PC-9 (cell line): ENCODE data around the gene TEAD2. TPM values are rescaled to one million over a fixed set of nuclear protein-coding genes. Genes with fewer than 3 reads are reported as not detected.

Experiments
- BruUV-seq: library from RNA; stranded (reverse); fragments of 400-500 nt; replicated peaks from 2 replicates; lab custom pipeline; 2021; lab: Mats Ljungman, UMichigan
- CTCF ChIA-PET: fragments of 300-600 bp; sonication (Branson Sonifier 250); formaldehyde crosslinking; loops from one replicate; lab custom pipeline; 2022; ENCODE audit warnings: antibody characterized with exemption; lab: Charles Lee
- POLR2A ChIA-PET: fragments of 300-600 bp; sonication (Branson Sonifier 250); formaldehyde crosslinking; loops from one replicate; lab custom pipeline; 2022; ENCODE audit warnings: antibody characterized with exemption; ENCODE audit not compliant: unreplicated experiment; lab: Charles Lee
- DNase-seq, 2 experiments: peaks; one replicate each; pipeline versions ENCODE4 v3.0.0 to v3.0.0-alpha.2; 2015 to 2022; ENCODE audit warnings: mixed read lengths in 1 of 2
- H2AFZ ChIP-seq: fragments of 200-600 bp; sonication (generic); 2 replicates; pipeline ENCODE4 v1.8.1; 2017; ENCODE audit warnings: antibody characterized with exemption
- H3F3A ChIP-seq: fragments of 200-600 bp; sonication (generic); 2 replicates; pipeline ENCODE4 v1.8.1; 2017; ENCODE audit warnings: antibody characterized with exemption, mild to moderate bottlenecking, low read depth; ENCODE audit not compliant: insufficient read depth
- H3K27ac ChIP-seq: fragments of 200-600 bp; sonication (generic); 2 replicates; pipeline ENCODE4 v1.6.1; 2016; ENCODE audit warnings: mixed run types
- H3K27me3 ChIP-seq: fragments of 200-600 bp; sonication (generic); 2 replicates; pipeline ENCODE4 v1.6.1; 2016; ENCODE audit warnings: low read depth, mixed run types; ENCODE audit not compliant: insufficient read depth
- H3K36me3 ChIP-seq: fragments of 200-600 bp; sonication (generic); 2 replicates; pipeline ENCODE4 v1.6.1; 2016; ENCODE audit warnings: low read depth, mixed run types
- H3K4me1 ChIP-seq: fragments of 200-600 bp; sonication (generic); replicated peaks from 2 replicates; pipeline ENCODE4 v1.6.1; 2016; ENCODE audit warnings: mixed run types; ENCODE audit not compliant: insufficient read depth
- H3K4me2 ChIP-seq: fragments of 200-600 bp; sonication (generic); 2 replicates; pipeline ENCODE4 v1.6.1; 2017; ENCODE audit warnings: mixed run types
- H3K4me3 ChIP-seq: fragments of 200-600 bp; sonication (generic); 2 replicates; pipeline ENCODE4 v1.6.1; 2016; ENCODE audit warnings: mixed run types
- H3K79me2 ChIP-seq: fragments of 200-600 bp; sonication (generic); 2 replicates; pipeline ENCODE4 v1.6.1; 2017; ENCODE audit warnings: low read depth, mixed run types
- H3K9me2 ChIP-seq: fragments of 200-600 bp; sonication (generic); 2 replicates; pipeline ENCODE4 v1.8.1; 2017; ENCODE audit warnings: mild to moderate bottlenecking; ENCODE audit not compliant: insufficient read depth
- H3K9me3 ChIP-seq: fragments of 200-600 bp; sonication (generic); 2 replicates; pipeline ENCODE4 v1.8.1; 2016; ENCODE audit warnings: low read depth; ENCODE audit not compliant: insufficient read depth
- H4K20me1 ChIP-seq: fragments of 200-600 bp; sonication (generic); 2 replicates; pipeline ENCODE4 v1.8.1; 2017; ENCODE audit not compliant: insufficient read depth
- EZH2 ChIP-seq: fragments of 200-600 bp; sonication (generic); IDR thresholded peaks from 2 replicates; pipeline ENCODE4 v1.8.0; 2017; ENCODE audit warnings: antibody characterized with exemption, low read depth
- intact Hi-C: fragments of 100-400 bp; cut with micrococcal nuclease; formaldehyde crosslinking; loops from one replicate; pipeline ENCODE4 v1.10.0; 2022; ENCODE audit not compliant: unreplicated experiment
- total RNA-seq: library from RNA; stranded (reverse); gene quantifications from 2 replicates; pipeline ENCODE4 v1.2.3, GENCODE V29; 2021
- TF ChIP-seq, protein P1 (sequence below): fragments of 200-600 bp; sonication (generic); conservative IDR thresholded peaks from 2 replicates; pipeline ENCODE4 v1.6.1; 2017; ENCODE audit warnings: mixed run types, antibody characterized with exemption, mild to moderate bottlenecking, moderate library complexity

TEAD2 gene
- total RNA-seq, 1 experiment from 2014 or later: 55.6 TPM

DNA sequence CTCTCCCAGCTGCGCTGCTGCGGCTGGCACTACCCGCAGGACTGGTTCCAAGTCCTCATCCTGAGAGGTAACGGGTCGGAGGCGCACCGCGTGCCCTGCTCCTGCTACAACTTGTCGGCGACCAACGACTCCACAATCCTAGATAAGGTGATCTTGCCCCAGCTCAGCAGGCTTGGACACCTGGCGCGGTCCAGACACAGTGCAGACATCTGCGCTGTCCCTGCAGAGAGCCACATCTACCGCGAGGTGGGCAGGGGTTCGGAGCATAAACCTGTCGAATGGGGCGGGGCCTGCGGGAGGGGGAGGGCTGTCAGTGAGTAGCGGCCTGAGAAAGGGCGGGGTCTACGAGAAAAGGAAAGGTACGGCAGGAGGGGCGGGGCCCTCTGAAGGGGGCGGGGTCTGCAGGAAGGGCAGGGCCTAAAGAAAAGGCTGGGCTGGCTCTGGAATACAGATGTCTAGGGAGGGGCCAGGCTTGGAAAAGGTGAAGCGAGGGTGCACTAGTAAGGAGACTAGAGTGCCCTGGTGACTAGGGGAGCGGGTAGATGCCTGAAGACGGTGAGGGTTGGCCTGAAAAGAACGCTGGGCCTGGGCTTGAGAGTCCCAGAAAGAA lies 23.4 kb downstream of the TEAD2 start:
- intact Hi-C loops: loop anchor here (2.0 kb wide), 1 partner anchor 24 kb away; the partner anchor contains the start of genes DKKL1 and TEAD2
- ChIA-PET CTCF (interaction anchor here (0.6 to 1.3 kb wide), 3 partner anchors 11 to 529 kb away, joined by 3 to 13 read pairs (median 4); partner anchors contain the start of gene TEAD2), POLR2A (interaction anchor here (0.5 to 0.6 kb wide), 3 partner anchors 113 to 333 kb away, joined by 3 to 4 read pairs (median 3); partner anchors contain the start of gene PIH1D1)
- no TSS peak for BruUV-seq
- no peaks in the 10 kb centered on the region for H3K4me1 ChIP-seq
- peak overlapping the region; percentile 22 for H3K4me2 ChIP-seq
- H3K27me3 ChIP-seq: no peaks in the 10 kb centered on the region
- H4K20me1 ChIP-seq: no peaks in the 10 kb centered on the region
- TF ChIP-seq EZH2: no peak
- TF ChIP-seq, protein P1, sequence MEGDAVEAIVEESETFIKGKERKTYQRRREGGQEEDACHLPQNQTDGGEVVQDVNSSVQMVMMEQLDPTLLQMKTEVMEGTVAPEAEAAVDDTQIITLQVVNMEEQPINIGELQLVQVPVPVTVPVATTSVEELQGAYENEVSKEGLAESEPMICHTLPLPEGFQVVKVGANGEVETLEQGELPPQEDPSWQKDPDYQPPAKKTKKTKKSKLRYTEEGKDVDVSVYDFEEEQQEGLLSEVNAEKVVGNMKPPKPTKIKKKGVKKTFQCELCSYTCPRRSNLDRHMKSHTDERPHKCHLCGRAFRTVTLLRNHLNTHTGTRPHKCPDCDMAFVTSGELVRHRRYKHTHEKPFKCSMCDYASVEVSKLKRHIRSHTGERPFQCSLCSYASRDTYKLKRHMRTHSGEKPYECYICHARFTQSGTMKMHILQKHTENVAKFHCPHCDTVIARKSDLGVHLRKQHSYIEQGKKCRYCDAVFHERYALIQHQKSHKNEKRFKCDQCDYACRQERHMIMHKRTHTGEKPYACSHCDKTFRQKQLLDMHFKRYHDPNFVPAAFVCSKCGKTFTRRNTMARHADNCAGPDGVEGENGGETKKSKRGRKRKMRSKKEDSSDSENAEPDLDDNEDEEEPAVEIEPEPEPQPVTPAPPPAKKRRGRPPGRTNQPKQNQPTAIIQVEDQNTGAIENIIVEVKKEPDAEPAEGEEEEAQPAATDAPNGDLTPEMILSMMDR: no peak
- no peak overlapping the region for H3K27ac ChIP-seq
- H3K4me3 ChIP-seq: no peak overlapping the region
- peak in 1 of 2 experiments; percentile 92 for DNase-seq
- no peaks in the 10 kb centered on the region for H3K9me2 ChIP-seq
- no peaks in the 10 kb centered on the region for H3K79me2 ChIP-seq
- no peaks in the 10 kb centered on the region for H3K9me3 ChIP-seq
- no peaks in the 10 kb centered on the region for H3K36me3 ChIP-seq
- no peak overlapping the region for H2AFZ ChIP-seq
- H3F3A ChIP-seq: no peaks in the 10 kb centered on the region

DNA sequence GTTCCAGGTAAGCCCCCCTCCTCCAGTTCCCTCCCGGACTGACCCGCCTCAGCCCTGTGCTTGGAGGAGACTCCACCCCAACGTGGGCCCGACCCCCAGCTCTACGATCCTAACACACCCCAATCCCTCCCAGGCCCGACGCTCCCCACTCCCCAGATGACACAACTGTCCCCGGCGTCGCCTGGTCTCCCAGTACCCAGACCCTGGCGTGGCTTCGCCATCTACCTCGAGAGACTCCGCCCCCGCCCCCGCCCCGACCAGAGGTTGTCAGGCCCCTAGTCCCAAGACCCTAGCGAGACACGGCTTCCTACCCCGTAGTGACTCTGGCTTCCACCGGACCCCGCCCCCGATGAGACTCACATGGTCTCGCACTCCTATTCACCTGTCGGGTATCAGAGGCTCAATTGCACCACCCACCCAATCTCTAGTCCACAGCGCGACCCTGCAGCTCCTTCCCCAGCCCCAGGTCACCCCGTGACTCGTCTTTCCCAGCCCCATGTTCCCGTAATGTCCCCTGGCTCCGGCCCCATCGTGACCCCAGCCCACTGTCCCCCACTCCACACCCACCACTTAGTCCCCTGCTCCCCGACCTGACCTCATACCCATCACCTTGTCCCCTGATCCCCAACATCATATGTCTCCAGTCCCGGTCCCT lies 24.1 kb downstream of the TEAD2 start:
- BruUV-seq: no TSS peak
- Histone ChIP-seq H2AFZ (no peak overlapping the region), H3K4me3 (no peak overlapping the region), H3K4me2 (no peak overlapping the region), H3F3A (no peaks in the 10 kb centered on the region), H3K9me3 (no peaks in the 10 kb centered on the region), H3K9me2 (no peaks in the 10 kb centered on the region), H4K20me1 (no peaks in the 10 kb centered on the region), H3K79me2 (no peaks in the 10 kb centered on the region), H3K27ac (no peak overlapping the region), H3K36me3 (no peaks in the 10 kb centered on the region), H3K4me1 (no peaks in the 10 kb centered on the region), H3K27me3 (no peaks in the 10 kb centered on the region)
- no peak for DNase-seq
- POLR2A ChIA-PET: no interaction called here
- CTCF ChIA-PET: interaction anchor here (0.7 kb wide), 1 partner anchor 528 kb away, joined by 13 read pairs; no protein-coding TSS in a partner anchor
- intact Hi-C loops: loop anchor here (2.0 kb wide), 1 partner anchor 25 kb away; the partner anchor contains the start of genes DKKL1 and TEAD2
- TF ChIP-seq, protein P1: no peak
- no peak for TF ChIP-seq EZH2

DNA sequence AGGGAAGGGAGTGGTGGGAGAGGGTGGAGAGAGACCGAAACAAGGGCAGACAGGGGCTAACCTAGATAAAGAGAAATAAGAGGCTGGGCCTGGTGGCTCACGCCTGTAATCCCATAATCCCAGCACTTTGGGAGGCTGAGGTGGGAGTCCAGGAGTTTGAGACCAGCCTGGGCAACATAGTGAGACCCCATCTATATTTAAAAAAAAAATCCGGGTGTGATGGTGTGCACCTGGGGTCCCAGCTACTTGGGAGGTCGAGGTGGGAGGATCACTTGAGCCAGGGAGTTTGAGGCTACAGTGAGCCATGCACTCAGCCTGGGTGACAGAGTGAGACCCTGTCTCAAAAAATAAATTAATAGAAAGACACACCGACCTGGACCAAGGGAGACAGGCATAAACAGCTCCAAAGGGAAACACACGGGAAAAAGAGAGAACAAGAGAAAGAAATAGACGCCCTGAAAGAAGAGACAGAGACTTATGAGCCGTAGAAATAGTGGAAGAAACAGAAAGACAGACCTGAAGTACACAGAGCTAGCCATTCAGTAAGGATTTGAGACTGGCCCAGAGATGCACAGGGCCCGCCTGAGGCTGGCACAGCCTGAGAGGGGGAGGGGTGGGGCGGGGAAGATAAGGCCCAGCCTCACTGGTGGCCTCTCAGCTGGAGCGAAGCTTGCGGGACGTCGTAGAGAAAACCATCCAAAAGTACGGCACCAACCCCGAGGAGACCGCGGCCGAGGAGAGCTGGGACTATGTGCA lies 24.8 kb downstream of the TEAD2 start:
- DNase-seq: no peak
- Histone ChIP-seq H3K9me3 (no peaks in the 10 kb centered on the region), H2AFZ (no peak overlapping the region), H3K27ac (no peak overlapping the region), H3K27me3 (no peaks in the 10 kb centered on the region), H3F3A (no peaks in the 10 kb centered on the region), H3K4me2 (no peak overlapping the region), H3K9me2 (no peaks in the 10 kb centered on the region), H3K4me1 (no peaks in the 10 kb centered on the region), H3K79me2 (no peaks in the 10 kb centered on the region), H4K20me1 (no peaks in the 10 kb centered on the region), H3K4me3 (no peak overlapping the region), H3K36me3 (no peaks in the 10 kb centered on the region)
- ChIA-PET CTCF (no interaction called here), POLR2A (no interaction called here)
- BruUV-seq: no TSS peak
- TF ChIP-seq, protein P1: no peak
- no peak for TF ChIP-seq EZH2
- intact Hi-C loops: loop anchor here (2.0 kb wide), 1 partner anchor 25 kb away; the partner anchor contains the start of genes DKKL1 and TEAD2
